CD8-positive, alpha-beta memory T cell (primary cell): ENCODE measurements around the gene CXXC4. TPM values are rescaled to one million over a fixed set of nuclear protein-coding genes. Genes with fewer than 3 reads are reported as not detected.

ENCODE experiments used
- CTCF ChIA-PET: fragments of 350-600 bp; sonication (Branson Sonifier 250); formaldehyde crosslinking; loops from one replicate; lab custom pipeline; 2021; ENCODE audit warnings: antibody characterized with exemption; lab: Charles Lee
- POLR2A ChIA-PET: fragments of 350-600 bp; sonication (Branson Sonifier 250); formaldehyde crosslinking; loops from one replicate; lab custom pipeline; 2021; ENCODE audit warnings: antibody characterized with exemption; lab: Charles Lee
- DNase-seq, 5 donors: peaks; one replicate each; pipeline versions ENCODE4 v3.0.0 to v3.0.0-alpha.2; 2020 to 2022; ENCODE audit warnings: mixed read lengths in 1 of 5
- H3K27ac ChIP-seq: one replicate; pipeline ENCODE4 v1.7.0; 2013; ENCODE audit warnings: low read depth, mild to moderate bottlenecking, low read length, moderate library complexity
- H3K27me3 ChIP-seq: 2 replicates; pipeline ENCODE4 v1.7.0; 2013; ENCODE audit warnings: low read length, mild to moderate bottlenecking; ENCODE audit not compliant: insufficient read depth, poor library complexity, severe bottlenecking
- H3K36me3 ChIP-seq: 2 replicates; pipeline ENCODE4 v1.7.0; 2013; ENCODE audit warnings: mild to moderate bottlenecking, low read length, moderate library complexity; ENCODE audit not compliant: insufficient read depth
- H3K4me1 ChIP-seq: 2 replicates; pipeline ENCODE4 v1.7.0; 2013; ENCODE audit warnings: mild to moderate bottlenecking, low read length, moderate library complexity; ENCODE audit not compliant: insufficient read depth
- H3K4me3 ChIP-seq: 2 replicates; pipeline ENCODE4 v1.7.0; 2013; ENCODE audit warnings: mild to moderate bottlenecking, low read length
- H3K9me3 ChIP-seq: 2 replicates; pipeline ENCODE4 v1.7.0; 2013; ENCODE audit warnings: mild to moderate bottlenecking, low read length
- H3K27ac Mint-ChIP-seq, 8 donors: one replicate each; pipeline ENCODE4 v1.8.0; 2020 to 2021; ENCODE audit warnings: mixed read lengths in 8 of 8, mild to moderate bottlenecking in 6 of 8, inconsistent platforms in 3 of 8, moderate library complexity in 3 of 8
- H3K27me3 Mint-ChIP-seq, 2 donors: one replicate each; pipeline ENCODE4 v1.8.0; 2020 to 2021; ENCODE audit warnings: mixed read lengths in 2 of 2, mild to moderate bottlenecking in 1 of 2, moderate library complexity in 1 of 2
- H3K36me3 Mint-ChIP-seq, 3 donors: one replicate each; pipeline ENCODE4 v1.8.0; 2020 to 2021; ENCODE audit warnings: mixed read lengths in 3 of 3, inconsistent platforms in 1 of 3, mild to moderate bottlenecking in 1 of 3
- H3K4me1 Mint-ChIP-seq, 3 donors: one replicate each; pipeline ENCODE4 v1.8.0; 2020 to 2021; ENCODE audit warnings: mixed read lengths in 3 of 3, inconsistent platforms in 1 of 3, mild to moderate bottlenecking in 1 of 3
- H3K4me3 Mint-ChIP-seq, 7 donors: one replicate each; pipeline ENCODE4 v1.8.0; 2020 to 2021; ENCODE audit warnings: mixed read lengths in 7 of 7, mild to moderate bottlenecking in 6 of 7, moderate library complexity in 4 of 7, inconsistent platforms in 2 of 7
- H3K9me3 Mint-ChIP-seq, 5 donors: one replicate each; pipeline ENCODE4 v1.8.0; 2020 to 2022; ENCODE audit warnings: mixed read lengths in 5 of 5, mild to moderate bottlenecking in 3 of 5, moderate library complexity in 2 of 5, inconsistent platforms in 1 of 5
- polyA plus RNA-seq: library from polyadenylated mRNA; unstranded; fragments of 300-500 nt; fragmentation: Illumina TruSeq; gene quantifications from one replicate; pipeline ENCODE4 v1.2.3, GENCODE V29; 2021
- total RNA-seq, 2 experiments: library from RNA; stranded (reverse); gene quantifications; one replicate each; pipeline ENCODE4 v1.2.3, GENCODE V29; 2021

The CXXC4 gene
- total and polyA plus RNA-seq, 3 experiments from 2014 or later, result 1.1 TPM; not detected in 2

DNA sequence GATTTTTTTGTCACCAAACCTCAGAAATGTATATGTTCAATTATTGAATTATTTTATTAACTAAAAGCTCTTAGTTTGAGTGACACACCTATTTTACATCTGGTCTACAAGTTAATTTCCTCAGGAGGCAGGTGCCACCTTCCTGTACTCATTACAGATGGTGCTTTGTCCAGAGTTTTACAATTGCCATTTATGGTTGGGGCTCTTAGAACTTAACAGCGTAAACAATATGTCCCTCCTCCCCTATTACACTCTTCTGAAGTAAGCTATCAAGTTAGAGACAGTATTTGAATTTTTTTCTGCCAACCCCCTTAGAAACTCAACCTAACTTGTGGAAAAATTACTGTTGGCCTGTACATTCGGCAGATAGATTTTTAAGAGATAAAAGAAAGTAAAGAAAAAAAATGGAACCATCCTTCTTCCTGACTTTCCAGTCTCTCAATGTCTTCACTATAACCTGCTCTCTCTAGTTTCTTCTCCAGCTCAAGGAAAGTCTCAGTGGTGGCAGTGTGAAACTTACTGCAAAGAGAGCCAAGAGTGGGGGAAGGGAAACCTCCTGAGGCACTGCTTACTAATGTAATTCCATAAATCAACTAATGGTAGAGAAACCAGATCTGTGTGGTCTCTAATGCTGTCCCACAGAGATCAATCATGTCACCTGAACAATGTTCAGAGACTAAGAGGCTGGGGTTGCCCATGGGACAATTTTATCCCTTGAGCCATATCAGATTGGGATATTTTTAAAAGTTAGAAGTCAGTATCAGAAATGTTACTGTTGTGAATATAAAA is 7.8 kb downstream of the CXXC4 start:
- Mint-ChIP-seq H3K4me1 (peaks cover 14 to 19% (median 14%) of the 10 kb centered on the region in 3 donors), H3K9me3 (peaks cover 0 to 4% (median 0%) of the 10 kb centered on the region in 5 donors), H3K4me3 (no peak overlapping the region), H3K36me3 (no peaks in the 10 kb centered on the region), H3K27ac (peak overlapping the region in 1 of 8 donors; percentile 24), H3K27me3 (peaks cover 24 to 40% of the 10 kb centered on the region in 2 donors)
- no peak for DNase-seq
- H3K9me3 ChIP-seq, result no peaks in the 10 kb centered on the region
- no peaks in the 10 kb centered on the region for H3K27me3 ChIP-seq
- ChIA-PET CTCF (no interaction called here), POLR2A (no interaction called here)
- H3K36me3 ChIP-seq, result no peaks in the 10 kb centered on the region
- no peak overlapping the region for H3K27ac ChIP-seq
- H3K4me1 ChIP-seq, result peaks cover 9% of the 10 kb centered on the region
- no peak overlapping the region for H3K4me3 ChIP-seq

DNA sequence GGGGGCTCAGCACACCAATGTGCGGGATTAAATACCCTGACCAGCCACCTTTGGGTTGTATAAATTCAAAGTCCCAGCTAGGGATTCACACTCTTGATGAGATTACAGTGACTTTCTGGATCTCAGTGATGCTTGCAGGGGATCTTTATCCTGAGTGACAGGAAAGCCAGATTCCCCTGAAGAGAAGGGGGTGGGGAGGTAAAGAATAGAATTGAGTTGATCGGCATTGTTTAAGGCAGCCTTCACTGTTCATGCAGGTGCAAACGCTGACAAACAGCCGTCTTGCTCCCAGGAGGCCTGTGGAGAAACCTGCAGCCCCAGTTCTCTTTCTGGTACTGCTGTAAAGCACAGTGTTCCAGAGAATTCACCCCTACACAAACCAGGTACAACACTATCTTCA is 19.0 kb downstream of the CXXC4 start:
- Mint-ChIP-seq H3K4me3 (no peak overlapping the region), H3K27ac (no peak overlapping the region), H3K9me3 (no peaks in the 10 kb centered on the region), H3K4me1 (no peaks in the 10 kb centered on the region), H3K27me3 (no peaks in the 10 kb centered on the region), H3K36me3 (no peaks in the 10 kb centered on the region)
- H3K4me3 ChIP-seq, result no peak overlapping the region
- H3K9me3 ChIP-seq, result no peaks in the 10 kb centered on the region
- H3K27ac ChIP-seq, result no peak overlapping the region
- H3K27me3 ChIP-seq, result no peaks in the 10 kb centered on the region
- ChIA-PET POLR2A (no interaction called here), CTCF (no interaction called here)
- H3K4me1 ChIP-seq, result no peaks in the 10 kb centered on the region
- no peaks in the 10 kb centered on the region for H3K36me3 ChIP-seq
- DNase-seq, result no peak

DNA sequence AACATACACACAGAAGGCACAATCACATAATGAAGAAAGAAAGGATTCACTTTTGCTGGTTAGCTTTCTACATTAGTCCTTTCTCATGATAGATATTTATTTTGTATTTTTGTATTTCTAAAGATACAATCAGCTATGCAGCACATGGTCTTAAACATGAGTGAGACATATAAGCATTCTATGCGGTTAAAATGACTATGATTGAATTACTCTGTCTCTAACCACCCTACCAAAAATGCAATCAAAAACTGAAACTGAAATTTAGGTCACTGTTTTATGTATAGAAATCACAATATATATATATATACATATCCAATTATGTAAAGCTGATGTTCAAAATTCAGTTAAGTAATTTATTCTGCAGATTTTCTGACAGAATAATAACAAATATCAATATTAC is 21.9 kb downstream of the CXXC4 start:
- no peak for DNase-seq
- ChIA-PET CTCF (no interaction called here), POLR2A (no interaction called here)
- no peak overlapping the region for H3K27ac ChIP-seq
- H3K4me1 ChIP-seq, result no peaks in the 10 kb centered on the region
- no peaks in the 10 kb centered on the region for H3K4me1 Mint-ChIP-seq
- H3K27me3 Mint-ChIP-seq, result peaks cover 0 to 3% of the 10 kb centered on the region in 2 donors
- H3K4me3 ChIP-seq, result no peak overlapping the region
- no peaks in the 10 kb centered on the region for H3K36me3 Mint-ChIP-seq
- H3K4me3 Mint-ChIP-seq, result no peak overlapping the region
- no peaks in the 10 kb centered on the region for H3K36me3 ChIP-seq
- no peaks in the 10 kb centered on the region for H3K27me3 ChIP-seq
- H3K9me3 ChIP-seq, result no peaks in the 10 kb centered on the region
- H3K9me3 Mint-ChIP-seq, result no peaks in the 10 kb centered on the region
- no peak overlapping the region for H3K27ac Mint-ChIP-seq

DNA sequence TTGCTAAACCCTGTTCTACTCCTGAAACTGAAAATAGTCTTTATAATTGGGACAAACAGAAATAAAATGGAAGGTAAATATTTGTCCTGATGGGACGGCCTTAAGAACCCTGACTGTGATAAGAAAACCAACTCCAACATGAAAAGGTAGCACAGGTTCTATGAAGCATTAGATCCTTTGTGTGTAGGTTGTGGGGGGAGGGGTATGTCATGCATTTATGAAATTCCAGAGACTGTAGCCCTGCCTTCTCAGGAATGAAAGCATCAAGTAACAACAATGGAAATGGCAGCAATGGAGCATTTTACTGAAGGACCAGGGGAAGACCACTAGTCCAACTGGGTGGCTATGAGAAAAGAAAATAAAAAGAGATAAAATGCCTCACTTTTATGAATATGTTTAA is 23.9 kb downstream of the CXXC4 start:
- Histone ChIP-seq H3K4me1 (no peaks in the 10 kb centered on the region), H3K4me3 (no peak overlapping the region), H3K9me3 (no peaks in the 10 kb centered on the region), H3K27ac (no peak overlapping the region), H3K36me3 (no peaks in the 10 kb centered on the region), H3K27me3 (no peaks in the 10 kb centered on the region)
- CTCF ChIA-PET, result no interaction called here
- Mint-ChIP-seq H3K4me1 (no peaks in the 10 kb centered on the region), H3K27me3 (peaks cover 0 to 3% of the 10 kb centered on the region in 2 donors), H3K27ac (no peak overlapping the region), H3K36me3 (no peaks in the 10 kb centered on the region), H3K9me3 (no peaks in the 10 kb centered on the region), H3K4me3 (no peak overlapping the region)
- no peak for DNase-seq
- POLR2A ChIA-PET, result no interaction called here

DNA sequence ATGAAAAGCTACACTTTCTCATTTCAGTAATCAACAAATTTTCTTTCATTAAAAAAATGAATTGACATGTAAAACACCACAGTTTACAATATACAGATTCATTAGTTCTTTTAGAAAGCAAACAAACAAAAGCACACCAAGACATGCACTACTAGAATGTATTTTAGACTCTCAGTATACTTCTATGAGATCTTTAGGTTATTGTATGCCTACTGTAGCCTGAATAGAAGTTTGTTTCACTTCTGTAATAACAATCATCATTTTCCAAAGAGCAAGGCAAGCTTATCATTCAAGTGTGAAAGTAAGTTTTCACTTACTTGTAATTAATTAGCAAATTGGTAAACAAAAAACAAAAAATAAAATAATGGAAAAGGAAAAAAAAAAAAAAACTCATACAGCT is 24.9 kb downstream of the CXXC4 start:
- Histone ChIP-seq H3K27me3 (no peaks in the 10 kb centered on the region), H3K4me1 (no peaks in the 10 kb centered on the region), H3K27ac (no peak overlapping the region), H3K4me3 (no peak overlapping the region), H3K9me3 (no peaks in the 10 kb centered on the region), H3K36me3 (no peaks in the 10 kb centered on the region)
- Mint-ChIP-seq H3K9me3 (no peaks in the 10 kb centered on the region), H3K27me3 (peaks cover 0 to 3% of the 10 kb centered on the region in 2 donors), H3K36me3 (no peaks in the 10 kb centered on the region), H3K27ac (no peak overlapping the region), H3K4me1 (no peaks in the 10 kb centered on the region), H3K4me3 (no peak overlapping the region)
- DNase-seq, result no peak
- POLR2A ChIA-PET, result interaction anchor here (0.7 kb wide), 1 partner anchor 161 kb away, joined by 3 read pairs; no protein-coding TSS in a partner anchor
- CTCF ChIA-PET, result no interaction called here

DNA sequence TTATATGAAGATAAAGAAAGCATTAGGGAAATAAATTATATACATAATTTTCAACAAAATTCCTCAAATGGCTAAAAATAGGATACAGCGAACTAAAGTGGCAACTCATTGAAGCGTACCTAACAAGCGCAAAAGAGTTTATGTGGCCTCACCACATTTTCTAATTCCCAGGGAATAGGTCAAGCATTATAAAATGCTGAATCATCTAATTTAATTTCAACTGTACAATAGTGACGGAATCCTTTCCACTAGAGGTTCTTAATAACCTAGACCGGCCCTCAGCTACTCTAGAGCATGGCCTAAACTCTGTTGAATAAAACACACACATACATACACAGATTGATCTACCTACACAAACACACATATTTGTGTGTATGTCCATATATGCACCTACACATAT is 29.1 kb downstream of the CXXC4 start:
- Histone ChIP-seq H3K4me1 (no peaks in the 10 kb centered on the region), H3K4me3 (no peak overlapping the region), H3K9me3 (no peaks in the 10 kb centered on the region), H3K36me3 (no peaks in the 10 kb centered on the region), H3K27ac (no peak overlapping the region), H3K27me3 (no peaks in the 10 kb centered on the region)
- no peaks in the 10 kb centered on the region for H3K9me3 Mint-ChIP-seq
- no peak for DNase-seq
- H3K4me3 Mint-ChIP-seq, result no peak overlapping the region
- no peaks in the 10 kb centered on the region for H3K36me3 Mint-ChIP-seq
- H3K27me3 Mint-ChIP-seq, result peaks cover 0 to 3% of the 10 kb centered on the region in 2 donors
- ChIA-PET CTCF (no interaction called here), POLR2A (no interaction called here)
- no peak overlapping the region for H3K27ac Mint-ChIP-seq
- no peaks in the 10 kb centered on the region for H3K4me1 Mint-ChIP-seq

DNA sequence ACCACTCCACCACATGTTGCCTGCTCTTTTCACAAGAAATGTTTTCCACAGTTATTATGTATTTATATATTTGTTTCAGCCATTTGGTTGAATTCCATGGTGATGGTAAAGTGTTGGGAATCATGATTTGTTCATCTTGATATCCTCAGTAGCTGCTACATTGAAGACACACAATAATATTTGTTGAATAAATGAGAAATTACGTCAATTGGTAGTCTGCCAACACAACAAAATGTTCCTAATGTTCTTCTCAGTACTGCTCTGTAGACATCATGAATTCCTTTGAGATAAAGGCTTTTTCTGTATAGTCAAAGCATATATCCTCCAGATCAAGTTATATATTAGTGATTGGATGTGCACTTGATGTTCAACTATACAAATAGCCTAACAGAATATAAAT is 29.5 kb downstream of the CXXC4 start:
- Histone ChIP-seq H3K4me1 (no peaks in the 10 kb centered on the region), H3K27me3 (no peaks in the 10 kb centered on the region), H3K27ac (no peak overlapping the region), H3K9me3 (no peaks in the 10 kb centered on the region), H3K4me3 (no peak overlapping the region), H3K36me3 (no peaks in the 10 kb centered on the region)
- Mint-ChIP-seq H3K27me3 (peaks cover 0 to 3% of the 10 kb centered on the region in 2 donors), H3K4me1 (no peaks in the 10 kb centered on the region), H3K4me3 (no peak overlapping the region), H3K36me3 (no peaks in the 10 kb centered on the region), H3K9me3 (no peaks in the 10 kb centered on the region), H3K27ac (no peak overlapping the region)
- ChIA-PET POLR2A (no interaction called here), CTCF (no interaction called here)
- no peak for DNase-seq

DNA sequence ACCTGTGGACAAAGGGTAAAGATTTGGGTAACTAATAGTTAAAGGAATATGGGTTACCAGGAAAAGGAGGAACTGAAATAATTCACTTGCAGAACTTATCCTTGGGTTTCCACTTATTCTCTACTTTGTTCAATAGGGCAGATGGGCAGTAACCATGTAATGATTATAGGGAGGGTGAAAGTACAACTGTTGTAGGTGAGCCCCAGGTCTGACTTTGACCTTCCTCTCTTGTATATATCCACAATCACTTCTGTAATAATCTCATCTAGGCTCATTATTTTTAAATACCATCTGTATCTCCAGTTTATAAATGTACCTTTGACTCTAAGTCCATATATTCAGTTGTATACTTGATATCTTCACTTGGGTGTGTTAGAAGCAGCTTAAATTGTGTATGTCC is 32.1 kb downstream of the CXXC4 start:
- Histone ChIP-seq H3K27me3 (no peaks in the 10 kb centered on the region), H3K27ac (no peak overlapping the region), H3K36me3 (no peaks in the 10 kb centered on the region), H3K4me1 (no peaks in the 10 kb centered on the region), H3K4me3 (no peak overlapping the region), H3K9me3 (no peaks in the 10 kb centered on the region)
- H3K9me3 Mint-ChIP-seq, result peaks cover 0 to 2% (median 0%) of the 10 kb centered on the region in 5 donors
- CTCF ChIA-PET, result no interaction called here
- H3K27ac Mint-ChIP-seq, result no peak overlapping the region
- no peak overlapping the region for H3K4me3 Mint-ChIP-seq
- H3K4me1 Mint-ChIP-seq, result no peaks in the 10 kb centered on the region
- no peak for DNase-seq
- POLR2A ChIA-PET, result no interaction called here
- peaks cover 0 to 2% (median 0%) of the 10 kb centered on the region in 3 donors for H3K36me3 Mint-ChIP-seq
- H3K27me3 Mint-ChIP-seq, result peaks cover 0 to 3% of the 10 kb centered on the region in 2 donors
